ENCODE measurements around the gene HPCAL1. TPM values are rescaled to one million over a fixed set of nuclear protein-coding genes. Genes with fewer than 3 reads are reported as not detected.

HPCAL1 gene
- total RNA-seq, 1 donor from 2014 or later = 17.3 TPM

DNA sequence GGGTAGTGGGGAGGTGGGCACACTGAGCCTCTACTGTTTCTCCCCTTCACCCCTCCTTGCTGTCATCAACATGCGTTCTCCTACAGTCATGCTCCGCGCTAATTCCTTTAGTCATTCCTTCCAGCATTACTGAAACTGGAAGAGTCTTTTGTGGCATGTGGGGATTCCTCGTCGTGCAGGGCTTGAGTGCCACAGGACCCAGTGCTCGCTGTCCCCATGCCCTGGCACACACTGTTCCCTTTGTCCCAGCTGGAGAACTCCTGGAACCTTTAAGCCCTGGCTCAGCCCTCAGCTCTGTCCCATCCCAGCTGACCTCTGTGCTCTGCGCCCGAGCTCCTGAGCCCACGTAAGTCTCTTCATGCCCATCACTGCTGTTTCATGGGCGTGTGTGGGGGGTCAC, 103.3 kb downstream of the HPCAL1 start:
- no peaks in the 10 kb centered on the region for H3K27me3 Mint-ChIP-seq (ENCODE audit: low read depth)

DNA sequence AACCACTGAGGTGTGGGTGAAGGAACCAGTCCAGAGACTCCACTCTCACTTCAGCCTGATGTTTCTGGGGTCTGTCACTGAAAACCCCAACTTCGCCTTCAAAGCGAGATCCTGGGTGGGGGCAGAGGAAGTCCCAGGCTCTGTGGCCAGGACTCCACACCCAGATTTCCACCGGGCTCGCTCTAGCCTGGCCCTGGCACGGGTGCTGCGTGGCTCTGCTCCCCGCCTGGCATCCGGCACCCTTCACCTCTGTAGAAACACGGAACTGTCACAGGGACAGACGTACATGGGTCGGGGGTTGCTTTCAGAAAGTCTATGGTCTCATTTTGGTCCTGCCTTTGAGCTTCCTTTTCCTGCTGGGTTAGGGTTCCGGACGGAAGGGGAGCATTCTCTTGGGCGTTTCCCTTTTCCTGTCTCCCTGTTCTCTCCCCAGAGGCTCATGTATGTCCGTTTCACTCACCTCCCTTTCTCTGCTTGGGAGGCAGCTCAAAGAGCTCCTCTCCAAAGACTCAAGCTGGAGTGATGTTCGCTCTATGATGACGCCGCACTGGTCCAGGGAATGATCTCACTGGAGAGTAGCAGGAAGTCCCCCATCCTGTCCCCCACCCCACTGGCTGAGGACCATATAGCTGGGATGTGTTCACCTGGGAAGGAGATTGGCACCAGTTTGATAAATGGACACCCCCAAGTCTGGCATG, 103.9 kb downstream of the HPCAL1 start:
- peak overlapping the region; percentile 52 for H3K27ac Mint-ChIP-seq (ENCODE audit: unreplicated experiment)
- H3K4me3 Mint-ChIP-seq = no peak overlapping the region
- TF ChIP-seq, protein P1, sequence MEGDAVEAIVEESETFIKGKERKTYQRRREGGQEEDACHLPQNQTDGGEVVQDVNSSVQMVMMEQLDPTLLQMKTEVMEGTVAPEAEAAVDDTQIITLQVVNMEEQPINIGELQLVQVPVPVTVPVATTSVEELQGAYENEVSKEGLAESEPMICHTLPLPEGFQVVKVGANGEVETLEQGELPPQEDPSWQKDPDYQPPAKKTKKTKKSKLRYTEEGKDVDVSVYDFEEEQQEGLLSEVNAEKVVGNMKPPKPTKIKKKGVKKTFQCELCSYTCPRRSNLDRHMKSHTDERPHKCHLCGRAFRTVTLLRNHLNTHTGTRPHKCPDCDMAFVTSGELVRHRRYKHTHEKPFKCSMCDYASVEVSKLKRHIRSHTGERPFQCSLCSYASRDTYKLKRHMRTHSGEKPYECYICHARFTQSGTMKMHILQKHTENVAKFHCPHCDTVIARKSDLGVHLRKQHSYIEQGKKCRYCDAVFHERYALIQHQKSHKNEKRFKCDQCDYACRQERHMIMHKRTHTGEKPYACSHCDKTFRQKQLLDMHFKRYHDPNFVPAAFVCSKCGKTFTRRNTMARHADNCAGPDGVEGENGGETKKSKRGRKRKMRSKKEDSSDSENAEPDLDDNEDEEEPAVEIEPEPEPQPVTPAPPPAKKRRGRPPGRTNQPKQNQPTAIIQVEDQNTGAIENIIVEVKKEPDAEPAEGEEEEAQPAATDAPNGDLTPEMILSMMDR (conservative IDR thresholded peaks at IDR 0.05) = no peak
- no peaks in the 10 kb centered on the region for H3K9me3 Mint-ChIP-seq
- H3K36me3 Mint-ChIP-seq (ENCODE audit: low read depth) = no peaks in the 10 kb centered on the region
- no peaks in the 10 kb centered on the region for H3K27me3 Mint-ChIP-seq (ENCODE audit: low read depth)
- peaks cover 14% of the 10 kb centered on the region for H3K4me1 Mint-ChIP-seq
- no peak for DNase-seq (ENCODE audit: low read depth, low spot score)

More for the DNA sequence above, 103.3 kb downstream of the HPCAL1 start:
- TF ChIP-seq, protein P1 (conservative IDR thresholded peaks at IDR 0.05) = no peak
- peaks cover 4% of the 10 kb centered on the region for H3K36me3 Mint-ChIP-seq (ENCODE audit: low read depth)
- H3K27ac Mint-ChIP-seq (ENCODE audit: unreplicated experiment) = no peak overlapping the region
- H3K4me3 Mint-ChIP-seq = no peak overlapping the region
- no peak for DNase-seq (ENCODE audit: low read depth, low spot score)
- peaks cover 18% of the 10 kb centered on the region for H3K4me1 Mint-ChIP-seq
- H3K9me3 Mint-ChIP-seq = no peaks in the 10 kb centered on the region

DNA sequence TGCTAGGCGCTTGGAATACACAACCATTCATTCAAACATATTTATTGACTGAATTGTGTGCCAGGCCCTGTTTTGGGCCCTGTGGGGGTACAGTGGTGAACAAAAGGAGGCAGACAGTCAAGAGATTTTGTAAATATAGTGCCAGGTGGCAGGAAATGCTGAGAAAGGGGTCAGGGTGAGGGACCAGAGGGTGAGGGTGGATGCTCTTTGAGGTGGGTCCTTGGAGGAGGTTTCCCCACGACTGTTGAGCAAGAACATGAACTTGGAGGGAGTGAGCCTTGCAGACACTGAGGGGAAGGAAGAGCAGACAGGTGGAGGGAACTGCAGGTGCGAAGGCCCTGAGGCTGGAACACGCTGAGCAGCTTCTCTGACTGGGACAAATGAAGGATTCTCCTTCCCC, 104.7 kb downstream of the HPCAL1 start:
- Mint-ChIP-seq H3K27me3 (ENCODE audit: low read depth) (no peaks in the 10 kb centered on the region), H3K36me3 (ENCODE audit: low read depth) (no peaks in the 10 kb centered on the region), H3K4me3 (no peak overlapping the region), H3K4me1 (peaks cover 14% of the 10 kb centered on the region), H3K27ac (ENCODE audit: unreplicated experiment) (no peak overlapping the region), H3K9me3 (no peaks in the 10 kb centered on the region)
- TF ChIP-seq, protein P1 (conservative IDR thresholded peaks at IDR 0.05) = no peak
- DNase-seq (ENCODE audit: low read depth, low spot score) = no peak

DNA sequence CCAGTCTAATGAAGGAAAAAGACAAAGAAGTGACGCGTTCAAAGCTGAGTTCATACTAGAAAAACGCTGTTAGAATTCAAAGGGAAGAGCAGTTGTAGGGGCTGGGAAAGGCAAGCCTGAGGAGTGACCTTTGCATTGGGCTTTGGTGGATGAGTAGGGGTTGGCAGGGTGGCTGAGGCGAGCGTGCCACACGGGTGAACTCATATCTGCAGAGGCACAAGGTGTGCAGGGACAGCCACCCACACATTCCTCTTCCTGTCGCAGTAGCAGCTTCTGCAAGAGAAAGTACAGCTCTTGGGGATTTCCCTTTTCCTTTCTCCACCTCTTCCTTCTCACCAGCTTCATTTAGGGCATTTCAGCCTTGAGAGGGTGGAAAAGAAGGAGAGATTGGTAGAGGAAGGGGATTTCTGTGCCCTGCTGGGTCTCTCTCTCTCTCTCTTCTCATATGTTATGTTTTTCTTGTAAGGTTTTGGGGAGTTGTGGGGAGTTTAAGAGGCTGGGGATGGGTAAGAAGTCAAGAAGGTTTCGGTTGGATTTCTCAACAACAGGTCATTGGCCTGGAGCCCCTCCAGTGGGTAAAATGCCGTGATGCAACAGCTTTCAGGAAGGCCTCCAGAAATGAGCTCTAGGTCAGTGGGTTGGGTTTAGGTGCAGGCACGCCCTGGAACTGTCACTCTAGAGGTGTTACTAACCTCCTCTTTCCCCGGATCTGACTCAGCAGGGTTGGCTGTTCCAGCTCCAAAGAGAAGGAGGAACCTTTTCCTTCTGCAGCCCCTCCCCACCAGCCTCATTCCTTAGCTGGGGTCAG, 105.3 kb downstream of the HPCAL1 start:
- no peak for DNase-seq (ENCODE audit: low read depth, low spot score)
- peaks cover 14% of the 10 kb centered on the region for H3K4me1 Mint-ChIP-seq
- H3K9me3 Mint-ChIP-seq = no peaks in the 10 kb centered on the region
- no peaks in the 10 kb centered on the region for H3K27me3 Mint-ChIP-seq (ENCODE audit: low read depth)
- TF ChIP-seq, protein P1 (conservative IDR thresholded peaks at IDR 0.05) = no peak
- H3K4me3 Mint-ChIP-seq = no peak overlapping the region
- H3K36me3 Mint-ChIP-seq (ENCODE audit: low read depth) = no peaks in the 10 kb centered on the region
- no peak overlapping the region for H3K27ac Mint-ChIP-seq (ENCODE audit: unreplicated experiment)

DNA sequence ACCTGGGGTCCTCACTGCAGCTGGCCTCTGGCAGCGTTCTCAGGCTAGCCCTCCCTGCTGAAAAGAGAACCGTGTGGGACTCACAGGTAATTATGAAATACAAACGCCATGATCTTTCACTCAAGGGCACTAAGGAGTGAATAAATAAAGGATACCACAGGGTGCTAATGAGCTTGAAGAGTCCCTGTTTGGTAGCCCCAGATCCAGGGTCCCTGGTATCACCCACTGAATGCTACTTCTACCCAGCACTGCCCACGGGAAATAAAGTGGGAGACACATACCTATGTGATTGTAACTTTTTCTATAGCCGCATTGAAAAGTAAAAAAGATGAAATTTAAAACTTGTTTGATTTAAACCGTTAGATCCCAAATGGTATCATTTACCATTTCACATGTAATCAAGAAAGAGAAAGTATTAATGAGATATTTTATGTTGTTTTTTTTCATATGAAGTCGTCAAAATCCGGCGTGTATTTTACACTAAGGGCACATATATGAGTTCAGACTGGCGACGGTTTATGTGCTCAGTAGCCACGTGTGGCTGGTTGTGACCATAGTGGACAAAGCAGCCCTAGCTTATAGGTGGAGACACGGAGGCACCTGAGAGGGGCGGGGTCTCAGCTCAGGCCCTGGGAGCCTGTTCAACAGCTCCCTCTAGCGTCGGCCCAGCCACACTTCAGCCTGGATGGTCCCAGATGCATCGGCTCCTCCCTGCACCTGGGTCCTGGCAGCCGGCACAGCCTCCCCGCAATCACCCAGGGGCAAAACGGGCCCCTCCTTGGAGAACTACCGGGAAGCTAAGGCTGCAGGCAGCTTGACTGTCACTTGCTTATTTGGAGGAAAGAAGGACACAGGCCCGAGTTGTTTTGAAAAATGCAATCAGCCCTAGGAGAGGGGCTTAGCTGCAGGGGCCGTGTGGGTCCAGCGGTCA, 106.2 kb downstream of the HPCAL1 start:
- H3K27ac Mint-ChIP-seq (ENCODE audit: unreplicated experiment) = no peak overlapping the region
- H3K4me3 Mint-ChIP-seq = no peak overlapping the region
- H3K4me1 Mint-ChIP-seq = peaks cover 11% of the 10 kb centered on the region
- H3K27me3 Mint-ChIP-seq (ENCODE audit: low read depth) = no peaks in the 10 kb centered on the region
- DNase-seq (ENCODE audit: low read depth, low spot score) = peak; percentile 78
- H3K9me3 Mint-ChIP-seq = no peaks in the 10 kb centered on the region
- TF ChIP-seq, protein P1 (conservative IDR thresholded peaks at IDR 0.05) = peak; percentile 98
- H3K36me3 Mint-ChIP-seq (ENCODE audit: low read depth) = no peaks in the 10 kb centered on the region

Measured in neural crest cell (in vitro differentiated cells).